Psoas muscle (tissue), 8 donors: Measurements from ENCODE around the gene PRPF6. TPM values are rescaled to one million over a fixed set of nuclear protein-coding genes. Genes with fewer than 3 reads are reported as not detected.

Experiments used
- ATAC-seq, 4 donors: fragments of 200-7000 bp; cut with Tn5 transposase; one replicate each; pipeline ENCODE4 v1.9.1; 2020; ENCODE audit warnings: moderate library complexity in 3 of 4, mild to moderate bottlenecking in 2 of 4
- DNase-seq, 2 donors: peaks; one replicate each; pipeline ENCODE4 v3.0.0-alpha.2; 2020
- H3K27ac ChIP-seq: fragments of 200-600 bp; one replicate; pipeline ENCODE4 v1.8.0; 2022
- H3K27me3 ChIP-seq, 3 donors: fragments of 200-600 bp in 1 of 3; one replicate each; pipeline versions ENCODE4 v1.6.1 to v1.8.0; 2013 to 2022; ENCODE audit warnings: low read length in 2 of 3, mild to moderate bottlenecking in 2 of 3, moderate library complexity in 1 of 3; ENCODE audit not compliant: insufficient read depth in 3 of 3
- H3K36me3 ChIP-seq, 2 donors: fragments of 200-600 bp in 1 of 2; one replicate each; pipeline versions ENCODE4 v1.6.1 to v1.8.0; 2013 to 2022; ENCODE audit warnings: low read depth in 1 of 2, mild to moderate bottlenecking in 1 of 2, moderate library complexity in 1 of 2; ENCODE audit not compliant: insufficient read depth in 1 of 2
- H3K4me1 ChIP-seq: fragments of 200-600 bp; one replicate; pipeline ENCODE4 v1.8.0; 2022
- H3K4me3 ChIP-seq: fragments of 200-600 bp; one replicate; pipeline ENCODE4 v1.8.0; 2022; ENCODE audit warnings: mild to moderate bottlenecking
- H3K9me3 ChIP-seq: fragments of 200-600 bp; one replicate; pipeline ENCODE4 v1.8.0; 2022
- CTCF ChIP-seq: fragments of 200-600 bp; IDR thresholded peaks from one replicate; pipeline ENCODE4 v1.8.0; 2022; ENCODE audit warnings: antibody characterized with exemption
- WGBS, 3 donors: extraction: QIAGEN DNeasy Blood & Tissue Kit; methylation state at CpG; one replicate each; pipeline versions ENCODE4 v1.1.6 to v1.1.7; 2013; 5-methylcytosine and 5-hydroxymethylcytosine counted together
- intact Hi-C, 2 donors: fragments of 100-400 bp; cut with DNase I; formaldehyde crosslinking; loops; one replicate each; pipeline versions ENCODE4 v1.11.0 to v1.14.2; 2022
- long read RNA-seq, 2 donors: library from polyadenylated mRNA; unstranded; transcript quantifications; one replicate each; pipeline ENCODE4 v2.0.0, GENCODE V29; 2021
- polyA plus RNA-seq, 3 donors: library from polyadenylated mRNA; stranded (reverse); fragments of 200-250 nt; gene quantifications; one replicate each; pipeline ENCODE4 v1.2.3, GENCODE V29; 2013
- total RNA-seq, 4 donors: library from RNA; stranded (reverse); fragmentation: NEBNext Ultra II Directional in 2 of 4; extraction: Animal tissue kit (Norgen Biotek cat#: 25700) in 2 of 4; gene quantifications; one replicate each; pipeline versions ENCODE4 v1.2.1 to v1.2.4, GENCODE V29; 2021 to 2023
- donor health status: healthy with polysubstance abuse.
- donor health status: DM: no; HTN: no; CAD: no; lungs with moderate emphysema.
- donor health status: Bipolar disorder and iron deficiency.
- donor health status: healthy.
- donor health status: DM: yes; HTN: yes; CAD: no.
- donor health status: DM: no; HTN: no; CAD: no.
- donor health status: DM: no; HTN: no; CAD: no.
- donor health status: DM: yes; HTN: yes; CAD: no.

The PRPF6 gene
- 10 to 100 TPM; 51.0 to 63.1 (median 59.8) TPM for total RNA-seq
- 10 to 100 TPM; 38.8 to 75.4 (median 52.5) TPM for polyA plus RNA-seq
- long read RNA-seq, donor 1, transcript PRPF6-201 (21 exons, 3,044 nt), result major isoform, 92 of 136 reads
- long read RNA-seq, donor 1, partial matches to known transcripts, result 31 of 136 reads
- long read RNA-seq, donor 1, other reads (novel, unspliced or antisense), result 13 of 136 reads
- long read RNA-seq, donor 2, transcript PRPF6-201 (21 exons, 3,044 nt), result major isoform, 207 of 321 reads
- long read RNA-seq, donor 2, partial matches to known transcripts, result 88 of 321 reads
- long read RNA-seq, donor 2, other reads (novel, unspliced or antisense), result 26 of 321 reads

DNA sequence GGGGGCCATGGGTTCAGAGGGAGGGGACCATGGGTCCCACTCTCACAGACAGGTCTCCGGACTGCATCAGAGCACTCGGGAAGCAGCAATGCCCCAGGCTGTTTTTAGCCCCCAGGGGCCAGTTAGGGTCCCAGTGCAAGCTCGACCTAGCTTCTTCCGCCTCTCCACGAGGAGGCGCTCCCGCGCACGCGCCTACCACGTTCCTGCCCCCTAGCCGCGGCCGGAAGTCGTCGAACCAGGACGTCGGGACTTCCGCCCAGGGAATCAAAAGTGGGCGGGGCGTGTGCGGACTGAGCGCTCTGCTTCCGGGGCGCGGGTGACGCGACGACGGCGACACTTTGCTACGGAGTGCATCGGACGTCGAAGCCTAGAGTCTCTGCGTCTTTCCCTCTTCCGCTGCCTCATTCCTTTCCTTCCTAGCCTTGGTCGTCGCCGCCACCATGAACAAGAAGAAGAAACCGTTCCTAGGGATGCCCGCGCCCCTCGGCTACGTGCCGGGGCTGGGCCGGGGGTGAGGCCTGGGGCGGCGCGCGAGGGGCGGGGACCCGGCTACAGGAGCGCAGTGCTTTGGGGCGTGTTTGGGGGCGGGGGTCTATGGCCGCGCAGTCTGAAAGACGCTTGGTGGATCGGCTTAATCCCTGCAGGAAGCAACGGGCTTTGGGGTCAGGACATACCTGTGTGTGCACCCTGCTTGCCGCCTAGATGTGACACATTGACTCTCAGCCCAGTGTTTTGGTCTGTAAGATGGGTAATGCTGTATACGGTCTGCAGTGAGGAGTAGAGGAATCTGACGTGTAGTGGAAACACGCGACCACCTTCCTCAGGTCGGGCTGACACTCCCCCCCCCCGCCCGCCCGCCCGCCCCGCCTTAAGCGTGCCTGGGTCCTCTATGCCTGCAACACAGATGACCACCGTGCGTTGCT is at the start of gene PRPF6:
PRPF6 (plus strand) TSS at position 327 of the 923 bp plus-strand sequence; CDS start at position 441, 114 bp downstream.
- Histone ChIP-seq H3K36me3 (peaks cover 2 to 33% of the 10 kb centered on the region in 2 donors), H3K4me1 (peaks cover 18% of the 10 kb centered on the region), H3K4me3 (peak within 1 kb of the TSS; percentile 99), H3K27ac (peak within 1 kb of the TSS; percentile 89), H3K27me3 (peaks cover 0 to 3% (median 0%) of the 10 kb centered on the region in 3 donors), H3K9me3 (no peaks in the 10 kb centered on the region)
- intact Hi-C loops, result loop anchor here in 1 of 2 donors (2.0 kb wide), 1 partner anchor 78 kb away; no protein-coding TSS in a partner anchor
- ATAC-seq (peak; percentile 91 to 96 (median 92)), DNase-seq (peak; percentile 96 to 98)
- peak; percentile 82 for TF ChIP-seq CTCF
- WGBS, 3 donors, result 1% methylated on average over 69 to 75 of the region's 75 CpGs

DNA sequence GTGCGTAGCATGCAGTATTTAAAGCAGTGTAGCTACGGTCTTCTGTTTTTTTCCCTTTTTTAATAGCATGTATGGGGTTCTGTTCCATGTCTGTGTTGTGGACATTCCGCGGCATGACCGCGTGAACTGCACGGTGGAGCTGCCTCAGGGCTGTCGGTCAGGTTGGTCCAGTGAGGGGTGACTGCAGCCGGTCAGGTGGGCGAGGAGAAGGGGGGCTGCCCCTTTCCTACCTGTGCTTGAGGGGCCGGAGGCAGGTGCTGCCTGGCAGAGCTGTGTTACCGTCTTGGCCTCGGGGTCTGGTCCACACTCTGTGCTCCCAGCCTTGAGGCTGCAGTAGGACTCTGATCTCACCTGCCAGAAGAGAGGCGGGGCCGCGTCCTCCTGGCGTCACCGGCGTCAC is 49.2 kb upstream of the PRPF6 start:
- TF ChIP-seq CTCF, result no peak
- DNase-seq (no peak), ATAC-seq (no peak)
- H3K4me1 ChIP-seq, result peaks cover 11% of the 10 kb centered on the region
- no peak overlapping the region for H3K27ac ChIP-seq
- no peak overlapping the region for H3K4me3 ChIP-seq
- no peaks in the 10 kb centered on the region for H3K27me3 ChIP-seq
- 95 to 97% (median 96%) methylated on average over 19 of the region's 19 CpGs for WGBS, 3 donors
- intact Hi-C loops, result no loop called here
- no peaks in the 10 kb centered on the region for H3K9me3 ChIP-seq
- peaks cover 15 to 74% of the 10 kb centered on the region in 2 donors for H3K36me3 ChIP-seq

GRCh38 chr20:63932606-63933160 is 48.2 kb upstream of the PRPF6 start:
- 84 to 89% (median 85%) methylated on average over 17 of the region's 17 CpGs for WGBS, 3 donors
- intact Hi-C loops, result no loop called here
- DNase-seq (no peak), ATAC-seq (no peak)
- Histone ChIP-seq H3K4me1 (peaks cover 3% of the 10 kb centered on the region), H3K36me3 (peaks cover 15 to 71% of the 10 kb centered on the region in 2 donors), H3K9me3 (no peaks in the 10 kb centered on the region), H3K27me3 (no peaks in the 10 kb centered on the region), H3K4me3 (no peak overlapping the region), H3K27ac (no peak overlapping the region)
- TF ChIP-seq CTCF, result no peak

DNA sequence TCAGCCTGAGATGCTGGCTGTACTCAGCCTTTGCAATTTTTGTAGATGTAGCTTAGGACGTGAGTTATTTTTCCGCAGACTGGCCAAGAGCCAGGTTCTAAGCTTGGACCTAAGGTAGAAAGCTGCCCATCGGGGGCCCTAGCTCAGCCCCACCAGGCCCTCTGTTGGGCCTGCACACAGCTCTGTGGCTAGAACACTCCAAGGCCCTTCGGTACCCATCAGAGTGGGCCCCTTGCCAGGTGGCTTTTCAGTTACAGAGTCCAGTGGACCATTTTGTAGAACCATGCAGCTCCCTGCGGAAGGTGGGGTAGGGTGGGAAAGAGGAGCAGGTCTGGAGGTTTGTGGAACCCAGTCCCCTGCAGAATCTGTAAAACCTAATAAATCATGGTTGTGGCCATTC is 47.3 kb upstream of the PRPF6 start:
- no peak for TF ChIP-seq CTCF
- no peak overlapping the region for H3K4me3 ChIP-seq
- no peaks in the 10 kb centered on the region for H3K9me3 ChIP-seq
- intact Hi-C loops, result no loop called here
- ATAC-seq (no peak), DNase-seq (no peak)
- H3K4me1 ChIP-seq, result no peaks in the 10 kb centered on the region
- H3K36me3 ChIP-seq, result peaks cover 15 to 70% of the 10 kb centered on the region in 2 donors
- H3K27me3 ChIP-seq, result no peaks in the 10 kb centered on the region
- no peak overlapping the region for H3K27ac ChIP-seq
- 71 to 80% (median 78%) methylated on average over 5 of the region's 5 CpGs for WGBS, 3 donors
